Limb (tissue), 2 donors: ENCODE data around the gene RYR2.

Experiments
- DNase-seq, 2 donors: peaks; one replicate each; pipeline ENCODE4 v3.0.0-alpha.2; 2016; ENCODE audit errors: extremely low spot score in 2 of 2

Gene RYR2

GRCh38 chr1:237712586-237713157, 670.7 kb downstream of the RYR2 start:
- no peak for DNase-seq

- no peak for DNase-seq
These were observed 671.9 kb downstream of the RYR2 start for GRCh38 chr1:237713916-237714315.

- DNase-seq: no peak
These were observed 675.1 kb downstream of the RYR2 start for GRCh38 chr1:237717106-237717505.

- DNase-seq: no peak
These were observed 688.9 kb downstream of the RYR2 start for GRCh38 chr1:237730826-237731350.

GRCh38 chr1:237732657-237733056, 690.7 kb downstream of the RYR2 start:
- no peak for DNase-seq

GRCh38 chr1:237736372-237737029, 694.5 kb downstream of the RYR2 start:
- DNase-seq: no peak

GRCh38 chr1:237737448-237737847, 695.5 kb downstream of the RYR2 start:
- no peak for DNase-seq

- no peak for DNase-seq
These were observed 696.1 kb downstream of the RYR2 start for GRCh38 chr1:237737938-237738610.

GRCh38 chr1:237740846-237741245, 698.9 kb downstream of the RYR2 start:
- DNase-seq: no peak

GRCh38 chr1:237745545-237745944, 703.6 kb downstream of the RYR2 start:
- no peak for DNase-seq

- no peak for DNase-seq
These were observed 706.4 kb downstream of the RYR2 start for GRCh38 chr1:237748171-237748960.

GRCh38 chr1:237749122-237749521, 707.1 kb downstream of the RYR2 start:
- no peak for DNase-seq

- no peak for DNase-seq
These were observed 709.1 kb downstream of the RYR2 start for GRCh38 chr1:237751090-237751489.

- no peak for DNase-seq
These were observed 712.6 kb downstream of the RYR2 start for GRCh38 chr1:237754627-237755026.

- DNase-seq: no peak
These were observed 714.5 kb downstream of the RYR2 start for GRCh38 chr1:237756304-237756967.

- DNase-seq: no peak
These were observed 717.4 kb downstream of the RYR2 start for GRCh38 chr1:237759377-237759776.

- no peak for DNase-seq
These were observed 719.0 kb downstream of the RYR2 start for GRCh38 chr1:237760951-237761350.

- DNase-seq: no peak
These were observed 721.2 kb downstream of the RYR2 start for GRCh38 chr1:237763137-237763536.

GRCh38 chr1:237763751-237764150, 721.8 kb downstream of the RYR2 start:
- no peak for DNase-seq

- no peak for DNase-seq
These were observed 727.9 kb downstream of the RYR2 start for GRCh38 chr1:237769916-237770315.

- DNase-seq: no peak
These were observed 730.0 kb downstream of the RYR2 start for GRCh38 chr1:237772009-237772408.
